Measurements from ENCODE around the gene TAAR9.
"Not testable (repeated sequence)": the region's sequence is repeated elsewhere in the genome, so short reads cannot be mapped to it uniquely, and the experiment has no call there.

The TAAR9 gene

GRCh38 chr6:132544826-132545225 is 6.7 kb downstream of the TAAR9 start:
- H3K27ac ChIP-seq = no peak overlapping the region
- no peaks in the 10 kb centered on the region for H3K27me3 ChIP-seq (ENCODE audit: insufficient read depth, low read depth)
- no peaks in the 10 kb centered on the region for H3K79me2 ChIP-seq (ENCODE audit: insufficient read depth, low read depth)
- no peak overlapping the region for H3K4me3 ChIP-seq (IDR thresholded peaks at IDR 0.05; ENCODE audit: insufficient read depth, low read depth, low read length)
- no peak overlapping the region for H2AFZ ChIP-seq (ENCODE audit: low read depth)
- no peaks in the 10 kb centered on the region for H4K20me1 ChIP-seq (ENCODE audit: insufficient read depth)
- no peak for TF ChIP-seq CTCF (conservative IDR thresholded peaks at IDR 0.05; ENCODE audit: low read depth, low read length)
- no peaks in the 10 kb centered on the region for H3K4me1 ChIP-seq (ENCODE audit: low read depth, poor library complexity, severe bottlenecking)
- no peaks in the 10 kb centered on the region for H3K36me3 ChIP-seq (ENCODE audit: insufficient read depth)
- no peak overlapping the region for H3K4me2 ChIP-seq
- no peak overlapping the region for H3K9ac ChIP-seq

GRCh38 chr6:132548746-132549463 is 10.8 kb downstream of the TAAR9 start:
- H3K79me2 ChIP-seq (ENCODE audit: insufficient read depth, low read depth) = no peaks in the 10 kb centered on the region
- no peak overlapping the region for H3K4me3 ChIP-seq (IDR thresholded peaks at IDR 0.05; ENCODE audit: insufficient read depth, low read depth, low read length)
- H3K27me3 ChIP-seq (ENCODE audit: insufficient read depth, low read depth) = no peaks in the 10 kb centered on the region
- H3K9ac ChIP-seq = no peak overlapping the region
- H3K36me3 ChIP-seq (ENCODE audit: insufficient read depth) = no peaks in the 10 kb centered on the region
- H3K27ac ChIP-seq = no peak overlapping the region
- no peaks in the 10 kb centered on the region for H4K20me1 ChIP-seq (ENCODE audit: insufficient read depth)
- H3K4me1 ChIP-seq (ENCODE audit: low read depth, poor library complexity, severe bottlenecking) = no peaks in the 10 kb centered on the region
- TF ChIP-seq CTCF (conservative IDR thresholded peaks at IDR 0.05; ENCODE audit: low read depth, low read length) = no peak
- H3K4me2 ChIP-seq = no peak overlapping the region
- no peak overlapping the region for H2AFZ ChIP-seq (ENCODE audit: low read depth)

GRCh38 chr6:132551214-132551613 is 13.1 kb downstream of the TAAR9 start:
- Histone ChIP-seq H2AFZ (ENCODE audit: low read depth) (no peak overlapping the region), H3K27me3 (ENCODE audit: insufficient read depth, low read depth) (no peaks in the 10 kb centered on the region), H3K27ac (no peak overlapping the region), H3K4me2 (no peak overlapping the region), H3K4me1 (ENCODE audit: low read depth, poor library complexity, severe bottlenecking) (no peaks in the 10 kb centered on the region), H4K20me1 (ENCODE audit: insufficient read depth) (no peaks in the 10 kb centered on the region), H3K36me3 (ENCODE audit: insufficient read depth) (no peaks in the 10 kb centered on the region), H3K79me2 (ENCODE audit: insufficient read depth, low read depth) (no peaks in the 10 kb centered on the region), H3K4me3 (IDR thresholded peaks at IDR 0.05; ENCODE audit: insufficient read depth, low read depth, low read length) (no peak overlapping the region), H3K9ac (no peak overlapping the region)
- no peak for TF ChIP-seq CTCF (conservative IDR thresholded peaks at IDR 0.05; ENCODE audit: low read depth, low read length)

- H3K27ac ChIP-seq = no peak within 1 kb of the TSS
- no peak within 1 kb of the TSS for H2AFZ ChIP-seq (ENCODE audit: low read depth)
- no peaks in the 10 kb centered on the region for H3K4me1 ChIP-seq (ENCODE audit: low read depth, poor library complexity, severe bottlenecking)
- TF ChIP-seq CTCF (conservative IDR thresholded peaks at IDR 0.05; ENCODE audit: low read depth, low read length) = no peak
- no peaks in the 10 kb centered on the region for H4K20me1 ChIP-seq (ENCODE audit: insufficient read depth)
- H3K27me3 ChIP-seq (ENCODE audit: insufficient read depth, low read depth) = no peaks in the 10 kb centered on the region
- H3K79me2 ChIP-seq (ENCODE audit: insufficient read depth, low read depth) = no peaks in the 10 kb centered on the region
- no peak within 1 kb of the TSS for H3K4me2 ChIP-seq
- H3K4me3 ChIP-seq (IDR thresholded peaks at IDR 0.05; ENCODE audit: insufficient read depth, low read depth, low read length) = no peak within 1 kb of the TSS
- H3K36me3 ChIP-seq (ENCODE audit: insufficient read depth) = no peaks in the 10 kb centered on the region
- no peak within 1 kb of the TSS for H3K9ac ChIP-seq
Measured at GRCh38 chr6:132552372-132552771, 14.3 kb downstream of the TAAR9 start, which contains the start of gene TAAR8. Gene TAAR8, plus strand, starts transcription at chr6:132552672. Its CDS starts 21 bp downstream, at chr6:132552693.

GRCh38 chr6:132560087-132560486 is 22.0 kb downstream of the TAAR9 start:
- H3K4me3 ChIP-seq (IDR thresholded peaks at IDR 0.05; ENCODE audit: insufficient read depth, low read depth, low read length); H3K9ac ChIP-seq; H3K27me3 ChIP-seq (ENCODE audit: insufficient read depth, low read depth): not testable (repeated sequence)

More at GRCh38 chr6:132560087-132560486, 22.0 kb downstream of the TAAR9 start:
- H3K36me3 ChIP-seq (ENCODE audit: insufficient read depth); H3K27ac ChIP-seq; H3K79me2 ChIP-seq (ENCODE audit: insufficient read depth, low read depth); H2AFZ ChIP-seq (ENCODE audit: low read depth); H3K4me1 ChIP-seq (ENCODE audit: low read depth, poor library complexity, severe bottlenecking); H4K20me1 ChIP-seq (ENCODE audit: insufficient read depth); H3K4me2 ChIP-seq: not testable (repeated sequence)
